HepG2 (cell line): Measurements from ENCODE around the gene PPM1H. TPM values are rescaled to one million over a fixed set of nuclear protein-coding genes. Genes with fewer than 3 reads are reported as not detected.

ENCODE experiments used
- ATAC-seq: fragments of 200-7000 bp; cut with Tn5 transposase; 3 replicates; pipeline ENCODE4 v1.9.1; 2020; ENCODE audit warnings: mild to moderate bottlenecking, moderate library complexity
- BruUV-seq: library from RNA; stranded (reverse); fragments of 400-500 nt; replicated peaks from 2 replicates; lab custom pipeline; 2021; lab: Mats Ljungman, UMichigan
- CTCF ChIA-PET: fragments of 300-600 bp; formaldehyde crosslinking; extraction: SDS; loops from one replicate; lab custom pipeline; 2021; ENCODE audit warnings: low total read pairs, inconsistent platforms, low intra/inter-chr PET ratio; lab: Yijun Ruan, JAX
- POLR2A ChIA-PET: fragments of 350-600 bp; sonication (Branson Sonifier 250); formaldehyde crosslinking; loops from one replicate; lab custom pipeline; 2020; ENCODE audit warnings: antibody characterized with exemption, inconsistent platforms; lab: Yijun Ruan, JAX
- DNase-seq: peaks from one replicate; pipeline ENCODE4 v3.0.0-alpha.2; 2015; ENCODE audit warnings: low spot score
- FAIRE-seq: peaks from 3 replicates; lab custom pipeline; 2011; peaks lifted over from hg19 to GRCh38; lab: Jason Lieb, UNC
- H2AFZ ChIP-seq: one replicate; pipeline ENCODE4 v1.6.1; 2011; ENCODE audit warnings: low read length, inconsistent platforms
- H3K27ac ChIP-seq: fragments of 300-600 bp; 3 replicates; pipeline ENCODE4 v1.8.0; 2011; ENCODE audit warnings: mixed run types, mild to moderate bottlenecking, mixed read lengths, low read length, inconsistent platforms; ENCODE audit not compliant: insufficient read depth; ENCODE audit errors: extremely low read length
- H3K27me3 ChIP-seq, 2 experiments: fragments of 200-600 bp in 1 of 2; 2 replicates in 1 of 2; 3 replicates in 1 of 2; pipeline versions ENCODE4 v1.6.0 to v1.8.0; 2011; ENCODE audit warnings: low read length in 2 of 2, mild to moderate bottlenecking in 2 of 2, moderate library complexity in 2 of 2, inconsistent platforms in 1 of 2; ENCODE audit not compliant: insufficient read depth in 2 of 2, control insufficient read depth in 1 of 2
- H3K36me3 ChIP-seq, 2 experiments: fragments of 200-600 bp in 1 of 2; replicated peaks in 1 of 2; 2 replicates in 1 of 2; 3 replicates in 1 of 2; pipeline versions ENCODE4 v1.5.1 to v1.8.0; 2011; ENCODE audit warnings: low read length in 2 of 2, inconsistent platforms in 1 of 2; ENCODE audit not compliant: insufficient read depth in 2 of 2, control insufficient read depth in 1 of 2
- H3K4me1 ChIP-seq: 2 replicates; pipeline ENCODE4 v1.5.1; 2012; ENCODE audit warnings: low read length, inconsistent platforms; ENCODE audit not compliant: insufficient read depth
- H3K4me2 ChIP-seq: 2 replicates; pipeline ENCODE4 v1.6.0; 2011; ENCODE audit warnings: low read depth, low read length, inconsistent platforms
- H3K4me3 ChIP-seq, 3 experiments: fragments of 200-600 bp in 1 of 3; sonication (generic), shearing (Covaris generic) in 1 of 3; replicated peaks in 1 of 3; 2 replicates each; pipeline ENCODE4 v1.5.1; 2011 to 2016; ENCODE audit warnings: low read length in 3 of 3, inconsistent platforms in 2 of 3, low read depth in 2 of 3, mild to moderate bottlenecking in 2 of 3, control low read depth in 1 of 3, mixed read lengths in 1 of 3; ENCODE audit not compliant: insufficient read depth in 1 of 3
- H3K79me2 ChIP-seq: one replicate; pipeline ENCODE4 v1.6.1; 2011; ENCODE audit warnings: low read length, inconsistent platforms; ENCODE audit not compliant: insufficient read depth
- H3K9ac ChIP-seq: 2 replicates; pipeline ENCODE4 v1.6.0; 2011; ENCODE audit warnings: mild to moderate bottlenecking, low read depth, low read length, inconsistent platforms; ENCODE audit not compliant: insufficient read depth
- H3K9me3 ChIP-seq: 2 replicates; pipeline ENCODE4 v1.5.1; 2012; ENCODE audit warnings: mild to moderate bottlenecking, low read length
- H4K20me1 ChIP-seq: 2 replicates; pipeline ENCODE4 v1.6.0; 2011; ENCODE audit warnings: inconsistent platforms, mild to moderate bottlenecking, low read length, moderate library complexity; ENCODE audit not compliant: insufficient read depth
- DNMT1 ChIP-seq: sonication (generic); formaldehyde crosslinking; IDR thresholded peaks from 2 replicates; pipeline ENCODE4 v1.5.1; 2020; ENCODE audit warnings: mild to moderate bottlenecking, missing genetic modification reagents
- FIP1L1 ChIP-seq: fragments of 200-400 bp; formaldehyde crosslinking; IDR thresholded peaks from 2 replicates; pipeline ENCODE4 v1.6.1; 2018; ENCODE audit warnings: low read depth, mild to moderate bottlenecking, low read length, moderate library complexity, borderline replicate concordance; ENCODE audit not compliant: insufficient read depth
- FOSL2 ChIP-seq: sonication (generic); formaldehyde crosslinking; IDR thresholded peaks from 2 replicates; pipeline ENCODE4 v1.4.0; 2020; ENCODE audit warnings: missing genetic modification reagents
- MEF2D ChIP-seq: sonication (generic); formaldehyde crosslinking; IDR thresholded peaks from 2 replicates; pipeline ENCODE4 v1.5.1; 2020; ENCODE audit warnings: mild to moderate bottlenecking, missing genetic modification reagents
- MYNN ChIP-seq: sonication (generic); formaldehyde crosslinking; IDR thresholded peaks from 2 replicates; pipeline ENCODE4 v1.4.0; 2020; ENCODE audit warnings: mild to moderate bottlenecking, low read depth, missing genetic modification reagents
- SALL1 ChIP-seq: sonication (generic); formaldehyde crosslinking; IDR thresholded peaks from 2 replicates; pipeline ENCODE4 v1.8.0; 2022; ENCODE audit warnings: mild to moderate bottlenecking, missing genetic modification reagents
- SP5 ChIP-seq: IDR thresholded peaks from 2 replicates; pipeline ENCODE4 v1.6.1; 2016; ENCODE audit warnings: low read depth, borderline replicate concordance
- ZNF382 ChIP-seq: sonication (generic); formaldehyde crosslinking; IDR thresholded peaks from 2 replicates; pipeline ENCODE4 v1.5.0; 2020; ENCODE audit warnings: missing genetic modification reagents, mild to moderate bottlenecking, borderline replicate concordance
- ZNF644 ChIP-seq: IDR thresholded peaks from 2 replicates; pipeline ENCODE4 v1.6.1; 2016; ENCODE audit warnings: low read depth
- ZNF878 ChIP-seq: sonication (generic); formaldehyde crosslinking; IDR thresholded peaks from 2 replicates; pipeline ENCODE4 v1.8.1; 2023; ENCODE audit warnings: mild to moderate bottlenecking, missing genetic modification reagents, moderate library complexity
- ZSCAN25 ChIP-seq: sonication (generic); formaldehyde crosslinking; IDR thresholded peaks from 2 replicates; pipeline ENCODE4 v1.8.0; 2022; ENCODE audit warnings: mild to moderate bottlenecking, missing genetic modification reagents
- WGBS: methylation state at CpG from one replicate; pipeline ENCODE4 v1.1.6; 2017; ENCODE audit warnings: low lambda C conversion rate; 5-methylcytosine and 5-hydroxymethylcytosine counted together
- in situ Hi-C: cut with HindIII; loops from 2 replicates; pipeline ENCODE4 v1.10.0; 2017; ENCODE audit warnings: low pct_unique_long_range_greater_than_20kb; ENCODE audit not compliant: extremely low pct_ligation_motif_present
- intact Hi-C: fragments of 100-400 bp; cut with micrococcal nuclease; formaldehyde crosslinking; loops from one replicate; pipeline ENCODE4 v1.10.0; 2022; ENCODE audit not compliant: unreplicated experiment
- polyA plus RNA-seq, 8 experiments: library from polyadenylated mRNA; depleted of rRNA in 3 of 8; stranded (reverse) in 7 of 8; unstranded in 1 of 8; fragments of >200 nt; fragmentation: Illumina TruSeq in 4 of 8; extraction: Trizol in 4 of 8; gene quantifications; 2 replicates each; pipeline versions ENCODE4 v1.2.1 to v1.2.3, GENCODE V29; 2011 to 2016; ENCODE audit warnings: low read depth in 4 of 8, missing spikeins in 1 of 8, mixed read lengths in 1 of 8; ENCODE audit not compliant: insufficient read depth in 1 of 8
- total RNA-seq, 5 experiments: library from RNA; depleted of rRNA; stranded (reverse); fragments of >200 nt; fragmentation: Illumina TruSeq; extraction: Trizol; gene quantifications; 2 replicates each; pipeline ENCODE4 v1.2.3, GENCODE V29; 2016; ENCODE audit warnings: low read depth in 1 of 5
- TF ChIP-seq, protein P1 (sequence below): sonication (generic); formaldehyde crosslinking; IDR thresholded peaks from 2 replicates; pipeline ENCODE4 v1.8.1; 2023; ENCODE audit warnings: mild to moderate bottlenecking, moderate library complexity, missing genetic modification reagents

Gene PPM1H
- total and polyA plus RNA-seq, 2 of the 13 experiments (the other 11 are each of a cell fraction or from before 2014, with no cell fraction given), result 29.1 to 38.1 TPM

DNA sequence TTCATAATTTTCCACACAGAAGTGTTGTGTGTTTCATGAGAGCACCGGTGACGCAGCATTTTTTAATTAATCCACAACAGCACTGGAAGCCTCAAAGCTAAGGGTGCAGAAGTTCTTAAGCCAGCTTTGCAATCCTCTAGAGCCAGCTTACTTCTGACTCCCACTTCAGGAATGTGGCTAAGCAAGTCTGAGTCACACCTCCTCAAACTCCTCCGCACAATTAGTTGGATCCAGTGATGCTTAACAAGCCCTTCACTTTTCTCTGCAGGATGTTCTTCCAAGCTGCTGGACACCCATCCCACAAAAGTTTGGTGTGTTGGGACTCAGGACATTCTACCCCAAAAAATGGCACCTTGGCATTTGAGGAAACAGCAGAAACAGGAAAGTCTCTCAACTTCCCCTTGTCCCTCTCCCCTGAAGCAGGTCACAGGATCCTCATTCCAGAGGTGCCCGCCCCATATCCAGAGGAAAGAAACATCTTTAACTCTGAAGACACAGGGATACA, 210.0 kb downstream of the PPM1H start:
- intact Hi-C loops (no loop called here), in situ Hi-C loops (no loop called here)
- H3K9ac ChIP-seq, result no peak overlapping the region
- H3K4me1 ChIP-seq, result no peaks in the 10 kb centered on the region
- FAIRE-seq (no peak), ATAC-seq (no peak), DNase-seq (peak; percentile 6)
- no peak overlapping the region for H3K4me3 ChIP-seq
- POLR2A ChIA-PET, result no interaction called here
- no peaks in the 10 kb centered on the region; the same call in 1 of the 2 replicates for H4K20me1 ChIP-seq
- no peaks in the 10 kb centered on the region for H3K27me3 ChIP-seq
- CTCF ChIA-PET, result no interaction called here
- TF ChIP-seq FOSL2 (CRISPR knock-in tag) (peak; percentile 33; the same call in 1 of the 2 replicates), SALL1 (CRISPR knock-in tag) (no peak), FIP1L1 (no peak), ZNF644 (CRISPR knock-in tag) (no peak), DNMT1 (CRISPR knock-in tag) (no peak)
- TF ChIP-seq, protein P1, sequence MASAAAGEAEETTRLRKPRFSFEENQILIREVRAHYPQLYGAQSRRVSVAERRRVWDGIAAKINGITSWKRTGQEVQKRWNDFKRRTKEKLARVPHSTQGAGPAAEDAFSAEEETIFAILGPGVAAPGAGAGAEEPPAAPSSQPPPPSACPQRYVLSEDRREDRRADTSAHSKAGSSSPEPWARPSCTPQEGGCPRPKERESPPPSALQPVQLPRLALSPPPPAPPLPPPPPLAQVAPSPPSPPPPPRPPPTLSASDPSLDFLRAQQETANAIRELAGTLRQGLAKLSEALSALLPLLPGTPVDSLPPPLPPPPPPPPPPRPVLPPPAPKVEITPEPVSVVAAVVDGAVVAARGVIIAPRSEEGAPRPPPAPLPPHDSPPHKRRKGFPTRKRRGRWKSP (CRISPR knock-in tag), result no peak
- no peak overlapping the region for H2AFZ ChIP-seq
- 96% methylated on average over 4 of the region's 4 CpGs for WGBS
- peaks cover 12 to 41% of the 10 kb centered on the region in 2 experiments for H3K36me3 ChIP-seq
- no peaks in the 10 kb centered on the region for H3K79me2 ChIP-seq
- no peaks in the 10 kb centered on the region for H3K9me3 ChIP-seq
- no peak overlapping the region for H3K27ac ChIP-seq
- no TSS peak for BruUV-seq
- H3K4me2 ChIP-seq, result no peak overlapping the region

DNA sequence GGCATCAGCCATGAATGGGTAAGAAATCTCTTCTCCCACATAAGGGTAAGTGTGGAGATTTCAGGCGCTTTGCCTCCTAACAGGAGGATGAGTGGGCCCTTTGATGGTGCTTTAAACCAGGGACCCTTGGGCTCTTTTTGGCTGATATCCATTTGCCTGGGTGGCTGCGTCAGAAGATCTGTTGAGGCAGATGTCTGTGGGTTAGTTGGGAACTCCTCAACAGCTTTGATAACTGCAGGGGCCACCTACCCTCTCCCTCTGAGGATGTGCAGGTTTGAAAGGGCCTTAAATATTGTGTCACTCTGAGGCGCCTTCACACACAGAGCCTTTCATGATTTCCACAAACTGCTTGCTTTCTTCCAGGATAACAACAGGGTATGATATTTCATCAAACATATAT, 210.7 kb downstream of the PPM1H start:
- 95% methylated on average over 3 of the region's 3 CpGs for WGBS
- in situ Hi-C loops, result no loop called here
- Histone ChIP-seq H3K27me3 (no peaks in the 10 kb centered on the region), H3K9me3 (no peaks in the 10 kb centered on the region), H3K4me1 (no peaks in the 10 kb centered on the region), H2AFZ (no peak overlapping the region), H4K20me1 (no peaks in the 10 kb centered on the region; the same call in 1 of the 2 replicates), H3K4me2 (no peak overlapping the region), H3K27ac (no peak overlapping the region), H3K4me3 (no peak overlapping the region), H3K9ac (no peak overlapping the region), H3K36me3 (peaks cover 13 to 45% of the 10 kb centered on the region in 2 experiments), H3K79me2 (no peaks in the 10 kb centered on the region)
- CTCF ChIA-PET, result no interaction called here
- POLR2A ChIA-PET, result no interaction called here
- ATAC-seq (no peak), FAIRE-seq (no peak), DNase-seq (no peak)
- intact Hi-C loops, result no loop called here
- no TSS peak for BruUV-seq
- no peak for TF ChIP-seq ZNF382 (CRISPR knock-in tag)
- no peak for TF ChIP-seq MYNN (CRISPR knock-in tag)
- no peak for TF ChIP-seq ZNF878 (CRISPR knock-in tag)
- TF ChIP-seq ZSCAN25 (CRISPR knock-in tag), result no peak
- TF ChIP-seq MEF2D (CRISPR knock-in tag), result no peak
- no peak for TF ChIP-seq SP5 (CRISPR knock-in tag)
- TF ChIP-seq, all 625 proteins: peak for 0
